ENCODE measurements around the gene BAK1. TPM values are rescaled to one million over a fixed set of nuclear protein-coding genes. Genes with fewer than 3 reads are reported as not detected.
A peak's percentile ranks its signal among the peaks of the same experiment; 100 is the strongest.

The BAK1 gene
- total RNA-seq, 1 donor from 2014 or later = 54.8 TPM

GRCh38 chr6:33584700-33585402, 4.8 kb upstream of the BAK1 start:
- Mint-ChIP-seq H3K27ac (ENCODE audit: unreplicated experiment) (no peak overlapping the region), H3K27me3 (ENCODE audit: low read depth, unreplicated experiment) (no peaks in the 10 kb centered on the region), H3K9me3 (ENCODE audit: unreplicated experiment) (no peaks in the 10 kb centered on the region), H3K4me1 (ENCODE audit: low read depth, unreplicated experiment) (peaks cover 6% of the 10 kb centered on the region), H3K36me3 (ENCODE audit: low read depth, unreplicated experiment) (no peaks in the 10 kb centered on the region), H3K4me3 (ENCODE audit: unreplicated experiment) (no peak overlapping the region)
- H2AFZ ChIP-seq (ENCODE audit: low read depth, low read length) = no peak overlapping the region
- no peaks in the 10 kb centered on the region for H3K9me3 ChIP-seq (ENCODE audit: insufficient read depth, low read depth, low read length)
- FAIRE-seq = no peak
- TF ChIP-seq EZH2 (IDR thresholded peaks at IDR 0.05; ENCODE audit: insufficient read depth, low read length) (no peak), CTCF (IDR thresholded peaks at IDR 0.05; ENCODE audit: insufficient read depth, low read depth, low read length) (no peak)
- no peaks in the 10 kb centered on the region for H3K27me3 ChIP-seq (ENCODE audit: insufficient read depth, low read length)
- no peak overlapping the region for H3K4me2 ChIP-seq (ENCODE audit: low read length)
- peaks cover 3% of the 10 kb centered on the region for H3K79me2 ChIP-seq (ENCODE audit: insufficient read depth, low read length)
- H3K4me3 ChIP-seq (ENCODE audit: insufficient read depth, low read depth, low read length) = no peak overlapping the region
- peaks cover 10% of the 10 kb centered on the region for H3K4me1 ChIP-seq (ENCODE audit: insufficient read depth, low read length)
- no peaks in the 10 kb centered on the region for H3K36me3 ChIP-seq (ENCODE audit: insufficient read depth, low read length)
- no peak overlapping the region for H3K27ac ChIP-seq (ENCODE audit: low read depth, low read length)
- DNase-seq (ENCODE audit: low read depth) = no peak
- no peaks in the 10 kb centered on the region for H4K20me1 ChIP-seq (ENCODE audit: insufficient read depth, low read length)
- H3K9ac ChIP-seq (ENCODE audit: low read length) = no peak overlapping the region

GRCh38 chr6:33583591-33584155, 3.6 kb upstream of the BAK1 start:
- no peaks in the 10 kb centered on the region for H3K36me3 Mint-ChIP-seq (ENCODE audit: low read depth, unreplicated experiment)
- peaks cover 8% of the 10 kb centered on the region for H4K20me1 ChIP-seq (ENCODE audit: insufficient read depth, low read length)
- TF ChIP-seq EZH2 (IDR thresholded peaks at IDR 0.05; ENCODE audit: insufficient read depth, low read length) (no peak), CTCF (IDR thresholded peaks at IDR 0.05; ENCODE audit: insufficient read depth, low read depth, low read length) (peak; percentile 22)
- no peak overlapping the region for H3K4me3 Mint-ChIP-seq (ENCODE audit: unreplicated experiment)
- H3K4me2 ChIP-seq (ENCODE audit: low read length) = no peak overlapping the region
- no peak overlapping the region for H2AFZ ChIP-seq (ENCODE audit: low read depth, low read length)
- H3K27ac Mint-ChIP-seq (ENCODE audit: unreplicated experiment) = no peak overlapping the region
- no peak overlapping the region for H3K4me3 ChIP-seq (ENCODE audit: insufficient read depth, low read depth, low read length)
- H3K4me1 ChIP-seq (ENCODE audit: insufficient read depth, low read length) = peaks cover 10% of the 10 kb centered on the region
- H3K27ac ChIP-seq (ENCODE audit: low read depth, low read length) = no peak overlapping the region
- peaks cover 6% of the 10 kb centered on the region for H3K4me1 Mint-ChIP-seq (ENCODE audit: low read depth, unreplicated experiment)
- DNase-seq (ENCODE audit: low read depth) (no peak), FAIRE-seq (no peak)
- peaks cover 15% of the 10 kb centered on the region for H3K79me2 ChIP-seq (ENCODE audit: insufficient read depth, low read length)
- H3K27me3 Mint-ChIP-seq (ENCODE audit: low read depth, unreplicated experiment) = no peaks in the 10 kb centered on the region
- no peaks in the 10 kb centered on the region for H3K9me3 Mint-ChIP-seq (ENCODE audit: unreplicated experiment)
- no peak overlapping the region for H3K9ac ChIP-seq (ENCODE audit: low read length)
- H3K9me3 ChIP-seq (ENCODE audit: insufficient read depth, low read depth, low read length) = no peaks in the 10 kb centered on the region
- no peaks in the 10 kb centered on the region for H3K27me3 ChIP-seq (ENCODE audit: insufficient read depth, low read length)
- H3K36me3 ChIP-seq (ENCODE audit: insufficient read depth, low read length) = no peaks in the 10 kb centered on the region

- peaks cover 26% of the 10 kb centered on the region for H4K20me1 ChIP-seq (ENCODE audit: insufficient read depth, low read length)
- H3K79me2 ChIP-seq (ENCODE audit: insufficient read depth, low read length) = peaks cover 36% of the 10 kb centered on the region
- no peak for FAIRE-seq
- no peak overlapping the region for H3K4me3 ChIP-seq (ENCODE audit: insufficient read depth, low read depth, low read length)
- no peak for DNase-seq (ENCODE audit: low read depth)
- no peaks in the 10 kb centered on the region for H3K27me3 Mint-ChIP-seq (ENCODE audit: low read depth, unreplicated experiment)
- peaks cover 7% of the 10 kb centered on the region for H3K36me3 Mint-ChIP-seq (ENCODE audit: low read depth, unreplicated experiment)
- no peaks in the 10 kb centered on the region for H3K9me3 ChIP-seq (ENCODE audit: insufficient read depth, low read depth, low read length)
- H2AFZ ChIP-seq (ENCODE audit: low read depth, low read length) = no peak overlapping the region
- peaks cover 11% of the 10 kb centered on the region for H3K4me1 Mint-ChIP-seq (ENCODE audit: low read depth, unreplicated experiment)
- no peak overlapping the region for H3K27ac Mint-ChIP-seq (ENCODE audit: unreplicated experiment)
- H3K9ac ChIP-seq (ENCODE audit: low read length) = no peak overlapping the region
- no peaks in the 10 kb centered on the region for H3K27me3 ChIP-seq (ENCODE audit: insufficient read depth, low read length)
- TF ChIP-seq CTCF (IDR thresholded peaks at IDR 0.05; ENCODE audit: insufficient read depth, low read depth, low read length) = no peak
- TF ChIP-seq EZH2 (IDR thresholded peaks at IDR 0.05; ENCODE audit: insufficient read depth, low read length) = no peak
- H3K4me2 ChIP-seq (ENCODE audit: low read length) = no peak overlapping the region
- peaks cover 14% of the 10 kb centered on the region for H3K4me1 ChIP-seq (ENCODE audit: insufficient read depth, low read length)
- no peak overlapping the region for H3K4me3 Mint-ChIP-seq (ENCODE audit: unreplicated experiment)
- no peak overlapping the region for H3K27ac ChIP-seq (ENCODE audit: low read depth, low read length)
- peaks cover 7% of the 10 kb centered on the region for H3K36me3 ChIP-seq (ENCODE audit: insufficient read depth, low read length)
- no peaks in the 10 kb centered on the region for H3K9me3 Mint-ChIP-seq (ENCODE audit: unreplicated experiment)
Observed at GRCh38 chr6:33581186-33581585, 1.1 kb upstream of the BAK1 start.
